COLO829 (cell line): ENCODE measurements around the gene C1QTNF7.

ENCODE experiments used
- DNase-seq: peaks from one replicate; pipeline ENCODE4 v3.0.0; 2012; ENCODE audit warnings: low spot score

Gene C1QTNF7, protein sequence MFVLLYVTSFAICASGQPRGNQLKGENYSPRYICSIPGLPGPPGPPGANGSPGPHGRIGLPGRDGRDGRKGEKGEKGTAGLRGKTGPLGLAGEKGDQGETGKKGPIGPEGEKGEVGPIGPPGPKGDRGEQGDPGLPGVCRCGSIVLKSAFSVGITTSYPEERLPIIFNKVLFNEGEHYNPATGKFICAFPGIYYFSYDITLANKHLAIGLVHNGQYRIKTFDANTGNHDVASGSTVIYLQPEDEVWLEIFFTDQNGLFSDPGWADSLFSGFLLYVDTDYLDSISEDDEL

GRCh38 chr4:15427701-15428100 lies at the start of gene C1QTNF7:
C1QTNF7 (plus strand) TSS chr4:15428033; CDS start chr4:15435744, 7,711 bp downstream.
- no peak for DNase-seq

GRCh38 chr4:15378062-15378461 lies 49.8 kb upstream of the C1QTNF7 start:
- no peak for DNase-seq

DNA sequence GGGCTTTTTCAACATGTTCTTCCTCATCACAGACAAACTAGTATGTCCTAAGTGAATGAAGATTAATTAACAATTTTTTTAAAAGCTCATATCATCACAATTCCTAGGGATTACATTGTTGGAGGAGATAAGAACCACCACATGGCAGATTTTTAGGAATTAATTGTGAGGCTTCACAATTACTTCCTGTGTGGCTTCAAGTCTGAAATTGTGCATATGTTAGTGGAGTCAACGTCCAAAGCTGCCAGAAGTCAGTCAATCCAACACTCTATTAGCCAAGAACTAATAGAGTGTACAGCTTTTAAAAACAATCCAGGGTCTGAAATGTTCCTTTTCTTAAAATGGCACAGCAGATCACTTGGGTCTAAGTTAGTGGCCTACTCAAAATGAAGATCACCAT lies 49.3 kb upstream of the C1QTNF7 start:
- no peak for DNase-seq

DNA sequence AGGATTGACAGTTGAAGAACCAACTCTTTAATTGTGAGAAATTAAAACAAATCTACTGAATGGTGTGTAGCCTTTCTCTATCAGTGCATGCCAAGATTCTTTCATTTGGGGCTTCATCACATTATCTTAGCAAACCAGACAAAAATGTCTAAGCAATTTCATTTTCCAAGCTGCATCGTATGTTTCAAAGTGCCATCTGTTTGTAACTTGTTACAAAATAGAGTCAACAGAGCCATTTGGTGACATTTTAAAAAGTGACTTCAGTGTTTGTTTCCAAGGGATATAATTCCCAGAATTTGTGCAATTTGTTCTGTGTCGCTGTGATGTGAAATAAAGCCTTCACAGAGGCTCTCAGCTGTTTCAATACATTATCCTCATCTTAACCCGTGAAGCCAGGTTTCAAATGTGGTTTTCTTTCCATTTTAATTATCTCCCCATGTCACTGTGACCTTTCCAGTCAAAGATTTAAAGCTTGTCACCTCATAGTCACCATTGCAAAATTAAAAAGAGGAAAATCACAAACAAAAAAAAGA lies 46.0 kb upstream of the C1QTNF7 start:
- no peak for DNase-seq

DNA sequence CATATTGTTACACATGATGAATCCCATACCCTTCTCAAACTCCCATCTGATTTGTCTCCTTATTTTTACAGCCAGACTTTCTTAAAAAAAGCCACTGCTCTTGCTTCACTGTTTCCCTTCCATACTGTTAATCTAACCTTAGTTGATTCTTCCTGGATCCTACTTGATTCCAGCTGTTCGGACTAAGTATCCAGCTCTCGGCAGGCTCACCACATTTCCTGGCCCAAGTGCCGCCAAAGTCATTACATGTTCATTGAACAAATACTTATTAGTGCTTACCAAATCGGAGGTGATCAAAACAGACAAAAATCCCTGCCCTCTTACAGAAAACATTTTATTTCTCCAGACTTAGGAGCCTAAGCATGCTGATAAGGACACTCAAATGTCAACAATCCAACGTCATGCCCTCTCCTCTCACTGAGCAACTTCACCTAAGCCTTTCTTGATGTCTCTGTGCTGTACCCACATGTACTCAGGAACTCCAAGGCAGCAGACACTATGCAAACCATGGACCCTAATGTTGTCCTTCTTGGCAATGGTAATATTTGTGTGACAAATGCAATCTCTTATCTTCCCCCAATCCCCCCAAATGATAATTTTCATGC lies 45.1 kb upstream of the C1QTNF7 start:
- no peak for DNase-seq

GRCh38 chr4:15385515-15385914 lies 42.3 kb upstream of the C1QTNF7 start:
- DNase-seq: no peak

- DNase-seq: no peak
Observed at GRCh38 chr4:15385928-15386327, 41.9 kb upstream of the C1QTNF7 start.

DNA sequence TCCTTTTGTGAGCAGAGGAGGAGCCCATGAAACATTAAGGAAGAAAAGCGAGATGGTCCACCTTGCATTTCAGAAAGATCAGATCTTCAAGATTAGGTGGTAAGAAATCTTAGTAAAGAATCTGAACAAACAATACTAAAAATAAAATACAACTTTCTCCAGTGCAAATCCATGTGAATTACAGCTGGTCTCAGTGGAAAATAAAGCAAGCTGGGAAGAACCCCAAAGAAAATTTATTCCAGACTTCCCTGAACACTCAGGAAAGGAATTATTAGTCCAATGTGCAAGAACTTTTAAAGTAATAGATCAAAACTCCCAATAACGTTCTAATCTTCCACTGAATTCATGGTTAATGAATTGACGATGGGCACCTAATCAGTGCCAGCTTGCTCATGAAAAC lies 37.3 kb upstream of the C1QTNF7 start:
- DNase-seq: no peak

DNA sequence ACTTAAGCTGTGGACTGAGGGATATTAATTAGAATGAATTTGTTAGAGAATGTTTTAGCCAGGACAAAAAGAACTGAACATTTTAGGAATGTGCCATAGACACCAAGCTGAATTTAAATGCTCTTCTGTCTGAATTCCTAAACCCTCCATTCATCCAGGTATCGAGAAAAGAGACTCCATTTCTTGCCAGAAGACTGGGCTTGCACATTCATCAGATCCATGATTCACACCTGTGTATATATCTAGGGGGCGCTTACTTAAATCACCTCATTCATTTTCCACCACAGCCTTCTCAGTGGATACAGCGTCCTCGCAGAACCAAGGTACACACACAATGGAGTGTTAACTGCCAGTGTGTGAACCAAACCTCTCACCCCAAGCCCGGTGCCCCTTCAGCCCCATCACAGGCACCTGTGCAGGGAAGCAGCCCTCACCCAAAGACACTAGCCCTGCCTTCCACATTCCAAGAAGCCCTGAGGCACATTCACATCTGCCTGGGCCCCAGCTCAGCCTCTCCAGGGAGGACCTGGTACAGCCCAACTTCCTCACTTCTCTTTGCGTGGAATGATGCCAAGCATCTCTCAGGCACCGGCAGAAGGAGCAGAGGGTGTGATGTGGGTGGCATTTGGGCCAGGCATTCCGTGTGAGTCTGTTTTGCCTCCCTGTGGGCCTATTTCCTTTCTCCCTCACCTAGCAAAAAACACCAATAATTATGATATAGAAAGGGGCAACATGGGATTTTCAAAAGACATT lies 35.6 kb upstream of the C1QTNF7 start:
- no peak for DNase-seq

GRCh38 chr4:15395311-15395710 lies 32.5 kb upstream of the C1QTNF7 start:
- DNase-seq: no peak

DNA sequence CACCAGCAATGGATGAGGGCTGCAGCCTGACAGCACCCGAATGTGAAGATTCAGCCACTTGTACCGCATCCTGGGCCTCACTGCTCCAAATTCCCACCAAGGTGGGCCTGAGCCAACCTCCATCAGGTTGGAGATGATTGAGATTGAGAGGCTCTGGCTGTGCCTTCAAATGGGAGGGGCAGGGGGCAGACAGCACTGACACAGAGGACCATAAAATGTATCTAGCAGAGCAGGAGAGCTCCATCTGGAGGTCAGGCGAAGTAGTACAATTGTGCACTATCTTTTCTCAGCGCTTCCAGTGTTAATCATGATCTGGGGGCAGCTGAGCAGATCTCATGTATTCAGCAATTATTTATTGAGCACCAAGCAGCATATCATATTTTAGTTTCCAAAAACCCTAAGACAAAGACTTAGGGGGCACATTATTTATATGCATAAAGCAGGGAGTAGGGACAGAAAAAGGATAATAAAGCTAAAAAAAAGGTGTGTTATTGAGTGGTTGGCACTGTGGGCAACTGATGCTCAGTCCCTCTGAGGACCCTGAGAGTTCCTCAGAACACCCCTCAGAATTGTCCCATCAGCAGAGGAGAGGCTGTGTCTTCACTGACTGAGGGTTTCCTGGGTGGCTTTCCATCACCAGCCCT lies 31.6 kb upstream of the C1QTNF7 start:
- peak; percentile 28 for DNase-seq

- no peak for DNase-seq
Observed at GRCh38 chr4:15398001-15398400, 29.8 kb upstream of the C1QTNF7 start.

DNA sequence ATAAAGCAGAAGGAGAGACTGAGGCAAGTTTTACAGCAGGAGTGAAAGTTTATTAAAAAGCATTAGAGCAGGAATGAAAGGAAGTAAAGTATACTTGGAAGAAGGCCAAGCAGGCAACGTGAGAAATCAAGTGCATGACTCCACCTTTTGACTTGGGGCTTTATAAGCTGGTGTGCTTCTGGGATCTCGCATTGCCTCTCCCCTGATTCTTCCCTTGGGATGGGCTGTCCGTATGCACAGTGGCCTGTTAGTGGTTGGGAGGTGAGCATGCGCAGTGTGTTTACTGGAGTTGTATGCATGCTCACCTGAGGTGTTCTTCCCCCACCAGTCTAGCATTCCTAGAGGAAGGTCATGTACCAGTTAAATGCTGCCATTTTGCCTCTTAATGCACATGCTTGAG lies 29.1 kb upstream of the C1QTNF7 start:
- no peak for DNase-seq

DNA sequence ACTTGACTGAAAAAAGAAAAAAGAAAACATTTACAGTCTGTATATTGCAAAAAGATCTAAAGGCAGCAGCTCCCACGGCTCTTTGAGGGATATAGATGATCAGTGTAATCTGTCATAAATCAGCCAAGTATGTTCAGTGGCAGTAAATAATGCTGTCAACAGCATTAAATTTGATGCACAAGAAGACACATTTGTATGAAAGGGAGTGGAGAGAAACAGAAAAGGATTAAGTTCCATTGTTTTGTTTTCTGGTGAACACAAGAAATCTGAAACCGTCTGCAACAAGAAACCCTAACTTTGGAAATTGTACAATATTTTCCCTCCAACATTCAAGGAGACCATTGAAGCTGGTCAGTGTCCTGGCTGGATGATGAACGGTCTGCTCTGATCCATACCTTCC lies 27.6 kb upstream of the C1QTNF7 start:
- no peak for DNase-seq

DNA sequence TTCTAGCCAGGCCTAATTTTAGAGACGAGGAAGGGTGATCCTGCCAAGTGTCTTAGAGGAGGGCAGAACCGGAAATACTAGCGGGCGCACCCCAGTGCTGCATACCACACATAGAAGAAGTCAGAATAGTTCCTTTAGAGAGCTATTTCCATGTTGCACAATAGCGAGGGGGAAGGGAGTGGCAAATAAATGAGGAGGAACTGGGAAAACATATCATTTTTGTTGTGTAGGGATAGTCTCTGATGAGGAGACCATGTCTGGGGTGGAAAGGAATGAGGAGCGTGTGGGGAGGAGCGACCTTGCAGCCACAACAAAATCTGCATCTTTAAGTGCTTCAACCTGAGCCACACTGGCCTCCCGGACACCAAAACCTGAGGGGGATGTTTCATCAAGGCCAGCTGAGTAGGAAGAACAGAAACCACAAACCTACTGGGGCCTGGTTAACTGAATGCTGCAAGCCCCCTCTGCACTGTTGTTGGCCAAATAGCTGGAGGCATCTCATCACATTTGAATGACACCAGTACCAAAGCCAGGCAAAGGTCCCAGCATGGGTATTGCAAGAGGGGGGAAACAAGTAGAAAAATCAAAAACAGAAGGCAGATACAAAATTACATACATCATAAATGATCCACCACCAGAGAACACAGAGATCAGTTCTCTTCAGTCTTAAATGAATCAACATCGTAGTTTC lies 26.7 kb upstream of the C1QTNF7 start:
- peak; percentile 35 for DNase-seq

GRCh38 chr4:15402146-15402545 lies 25.7 kb upstream of the C1QTNF7 start:
- no peak for DNase-seq

- no peak for DNase-seq
Observed at GRCh38 chr4:15402974-15403373, 24.9 kb upstream of the C1QTNF7 start.

GRCh38 chr4:15405018-15405417 lies 22.8 kb upstream of the C1QTNF7 start:
- DNase-seq: no peak

- no peak for DNase-seq
Observed at GRCh38 chr4:15410750-15411149, 17.1 kb upstream of the C1QTNF7 start.

- DNase-seq: no peak
Observed at GRCh38 chr4:15412461-15412860, 15.4 kb upstream of the C1QTNF7 start.

DNA sequence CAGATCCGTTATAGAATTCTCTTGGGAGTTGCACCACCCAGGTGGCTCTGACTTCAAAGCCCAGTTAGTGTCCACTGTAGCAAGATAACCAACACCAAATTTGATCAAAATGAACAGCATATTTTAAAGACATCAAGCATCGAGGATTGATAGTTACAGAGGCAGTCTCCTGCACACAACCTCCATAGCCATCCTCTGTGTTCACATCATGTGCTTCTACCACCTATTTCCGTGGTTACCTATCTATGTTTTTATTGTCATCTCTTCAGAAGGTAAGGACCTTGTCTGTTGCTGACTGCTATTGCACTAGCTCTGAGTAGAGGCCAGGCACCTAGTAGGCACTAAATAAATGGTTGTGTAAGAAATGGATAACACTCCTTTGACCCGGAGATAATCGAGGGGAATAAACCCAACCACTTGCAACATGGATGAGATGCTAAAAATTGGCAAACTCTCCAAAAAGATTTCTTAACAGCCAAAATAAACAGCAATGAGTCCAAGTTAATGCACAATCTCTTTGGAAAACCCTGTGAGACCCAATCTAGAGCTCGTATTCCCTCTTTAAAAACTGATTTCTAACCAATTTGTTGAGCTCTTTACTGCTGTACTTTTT lies 14.7 kb upstream of the C1QTNF7 start:
- no peak for DNase-seq
